ENCODE data around the gene JPH2. TPM values are rescaled to one million over a fixed set of nuclear protein-coding genes. Genes with fewer than 3 reads are reported as not detected.

Gene JPH2
- total and polyA plus RNA-seq, 2 of the 4 experiments (the other 2 are of a cell fraction), result 0.44 to 0.54 TPM

DNA sequence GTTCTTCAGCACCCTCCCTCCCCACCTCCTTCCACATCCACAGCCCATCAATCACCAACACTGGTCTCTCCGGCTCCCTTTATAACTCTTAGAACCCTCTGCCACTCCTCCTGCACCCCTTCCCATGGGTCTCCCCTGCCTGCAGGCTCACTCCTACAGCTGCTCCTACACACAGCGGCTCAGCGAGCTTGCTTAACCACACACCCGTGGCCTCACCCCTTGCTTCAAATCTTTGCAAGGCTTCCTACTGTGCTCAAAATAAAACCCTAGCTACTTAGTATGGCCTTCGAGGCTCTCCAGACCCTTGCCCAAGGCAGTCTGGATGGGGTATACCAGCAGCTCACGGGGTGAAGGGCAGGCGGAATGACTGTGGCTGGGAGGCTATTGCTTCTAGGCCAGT, 63.7 kb downstream of the JPH2 start:
- Histone ChIP-seq H4K91ac (ENCODE audit: insufficient read depth, low read depth, low read length) (no peak overlapping the region), H3K56ac (ENCODE audit: extremely low read depth, insufficient read depth, low read length) (no peak overlapping the region), H2BK120ac (ENCODE audit: low read depth, low read length) (no peak overlapping the region), H3K9me1 (ENCODE audit: insufficient read depth, low read length) (no peaks in the 10 kb centered on the region), H2AFZ (replicated peaks; ENCODE audit: low read length, poor library complexity) (no peak overlapping the region), H2BK5ac (ENCODE audit: low read depth, low read length, poor library complexity, severe bottlenecking) (no peak overlapping the region), H3K23ac (ENCODE audit: low read depth, low read length) (no peak overlapping the region), H4K5ac (ENCODE audit: low read depth, low read length) (no peak overlapping the region), H3K4me3 (ENCODE audit: insufficient read depth, low read depth, low read length) (no peak overlapping the region), H3K9ac (ENCODE audit: low read depth, low read length) (no peak overlapping the region), H3K27ac (ENCODE audit: insufficient read depth, low read length) (no peak overlapping the region), H4K8ac (ENCODE audit: low read depth in 2 of 2, low read length in 2 of 2) (no peak overlapping the region), H2BK20ac (ENCODE audit: low read depth, low read length) (no peak overlapping the region), H3K4ac (ENCODE audit: low read depth, low read length) (no peak overlapping the region), H3K4me1 (ENCODE audit: control insufficient read depth, insufficient read depth, low read length) (no peaks in the 10 kb centered on the region), H3K36me3 (ENCODE audit: control insufficient read depth, insufficient read depth, low read length) (no peaks in the 10 kb centered on the region), H2AK9ac (replicated peaks; ENCODE audit: low read depth, low read length, poor library complexity) (no peak overlapping the region), H3K9me3 (ENCODE audit: control insufficient read depth, insufficient read depth, low read length) (no peaks in the 10 kb centered on the region), H2BK15ac (ENCODE audit: low read depth, low read length) (no peak overlapping the region), H3K27me3 (ENCODE audit: control insufficient read depth, insufficient read depth, low read length) (peaks cover 11% of the 10 kb centered on the region), H2AK5ac (ENCODE audit: low read depth, low read length) (no peak overlapping the region), H3K14ac (replicated peaks; ENCODE audit: low read depth, low read length) (no peak overlapping the region), H3K18ac (ENCODE audit: low read depth, low read length) (no peak overlapping the region), H4K20me1 (ENCODE audit: insufficient read depth, low read length) (no peaks in the 10 kb centered on the region; the same call in 1 of the 2 replicates), H3K79me1 (ENCODE audit: low read depth in 1 of 2, low read length in 2 of 2) (peaks cover 0 to 8% of the 10 kb centered on the region in 2 experiments; a peak in 1 of 4 replicates), H3K4me2 (ENCODE audit: low read depth, low read length) (no peak overlapping the region)
- in situ Hi-C loops (cut with MboI; ENCODE audit: low sequenced_read_pairs) (no loop called here), intact Hi-C loops (cut with micrococcal nuclease) (no loop called here), dilution Hi-C loops (cut with HindIII; ENCODE audit: low sequenced_read_pairs, unreplicated experiment) (no loop called here)
- CTCF ChIA-PET, result no interaction called here
- TF ChIP-seq NFE2L2 (IDR thresholded peaks at IDR 0.05; ENCODE audit: low read depth, low read length) (no peak), MAZ (IDR thresholded peaks at IDR 0.05; ENCODE audit: borderline replicate concordance, low read depth, low read length) (no peak)
- 58% methylated on average over 2 of the region's 7 CpGs; no CpG with 5 or more reads in 1 of the 2 experiments for WGBS, 2 experiments (ENCODE audit: extremely low coverage in 2 of 2, insufficient read length in 1 of 2)
- POLR2A ChIA-PET (ENCODE audit: unreplicated experiment), result no interaction called here
- no peak for ATAC-seq (ENCODE audit: low read depth)
- DNase-seq, result no peak
- BruUV-seq (replicated peaks), result no TSS peak
